Left lung (tissue), 10 donors: ENCODE results near the gene HMX1. TPM values are rescaled to one million over a fixed set of nuclear protein-coding genes. Genes with fewer than 3 reads are reported as not detected.
A peak's percentile ranks its signal among the peaks of the same experiment; 100 is the strongest.

ENCODE experiments used
- ATAC-seq: fragments of 200-7000 bp; cut with Tn5 transposase; one replicate; pipeline ENCODE4 v1.9.1; 2020; ENCODE audit warnings: moderate library complexity
- DNase-seq, 4 donors: peaks; one replicate each; pipeline ENCODE4 v3.0.0-alpha.2; 2013 to 2020
- H3K27ac ChIP-seq, 2 donors: fragments of 200-600 bp; sonication (generic) in 1 of 2; one replicate each; pipeline versions ENCODE4 v1.5.0 to v1.8.0; 2020 to 2021
- H3K27me3 ChIP-seq, 2 donors: fragments of 200-600 bp; sonication (generic) in 1 of 2; one replicate each; pipeline versions ENCODE4 v1.5.0 to v1.8.0; 2020 to 2021
- H3K36me3 ChIP-seq, 2 donors: fragments of 200-600 bp; sonication (generic) in 1 of 2; one replicate each; pipeline versions ENCODE4 v1.5.0 to v1.8.0; 2020 to 2021
- H3K4me1 ChIP-seq, 2 donors: fragments of 200-600 bp; one replicate each; pipeline ENCODE4 v1.8.0; 2021
- H3K4me3 ChIP-seq, 2 donors: fragments of 200-600 bp; sonication (generic) in 1 of 2; one replicate each; pipeline versions ENCODE4 v1.5.0 to v1.8.0; 2020 to 2021; ENCODE audit warnings: mild to moderate bottlenecking in 1 of 2
- H3K9me3 ChIP-seq, 2 donors: fragments of 200-600 bp; sonication (generic) in 1 of 2; one replicate each; pipeline versions ENCODE4 v1.5.0 to v1.8.0; 2020 to 2021
- intact Hi-C, 2 donors: fragments of 100-400 bp; cut with DNase I; formaldehyde crosslinking; loops; one replicate each; pipeline versions ENCODE4 v1.11.2 to v1.14.2; 2022
- polyA plus RNA-seq, 6 donors: library from polyadenylated mRNA; unstranded; fragments of 120-200 nt; gene quantifications; one replicate each; pipeline ENCODE4 v1.2.1, GENCODE V29; 2013; ENCODE audit not compliant: insufficient read length in 6 of 6
- total RNA-seq, 2 donors: library from RNA; stranded (reverse); fragmentation: NEBNext Ultra II Directional; extraction: Animal tissue kit (Norgen Biotek cat#: 25700); gene quantifications; one replicate each; pipeline ENCODE4 v1.2.1, GENCODE V29; 2021
- TF ChIP-seq, protein P1 (sequence below), 2 donors: fragments of 200-600 bp; sonication (generic) in 1 of 2; IDR thresholded peaks; one replicate each; pipeline versions ENCODE4 v1.5.0 to v1.8.0; 2021; ENCODE audit warnings: antibody characterized with exemption in 2 of 2
- donor health status: DM: no; HTN: yes; CAD: no.
- donor health status: DM: no; HTN: no; CAD: no.

The HMX1 gene
- total and polyA plus RNA-seq, 8 donors = not detected

DNA sequence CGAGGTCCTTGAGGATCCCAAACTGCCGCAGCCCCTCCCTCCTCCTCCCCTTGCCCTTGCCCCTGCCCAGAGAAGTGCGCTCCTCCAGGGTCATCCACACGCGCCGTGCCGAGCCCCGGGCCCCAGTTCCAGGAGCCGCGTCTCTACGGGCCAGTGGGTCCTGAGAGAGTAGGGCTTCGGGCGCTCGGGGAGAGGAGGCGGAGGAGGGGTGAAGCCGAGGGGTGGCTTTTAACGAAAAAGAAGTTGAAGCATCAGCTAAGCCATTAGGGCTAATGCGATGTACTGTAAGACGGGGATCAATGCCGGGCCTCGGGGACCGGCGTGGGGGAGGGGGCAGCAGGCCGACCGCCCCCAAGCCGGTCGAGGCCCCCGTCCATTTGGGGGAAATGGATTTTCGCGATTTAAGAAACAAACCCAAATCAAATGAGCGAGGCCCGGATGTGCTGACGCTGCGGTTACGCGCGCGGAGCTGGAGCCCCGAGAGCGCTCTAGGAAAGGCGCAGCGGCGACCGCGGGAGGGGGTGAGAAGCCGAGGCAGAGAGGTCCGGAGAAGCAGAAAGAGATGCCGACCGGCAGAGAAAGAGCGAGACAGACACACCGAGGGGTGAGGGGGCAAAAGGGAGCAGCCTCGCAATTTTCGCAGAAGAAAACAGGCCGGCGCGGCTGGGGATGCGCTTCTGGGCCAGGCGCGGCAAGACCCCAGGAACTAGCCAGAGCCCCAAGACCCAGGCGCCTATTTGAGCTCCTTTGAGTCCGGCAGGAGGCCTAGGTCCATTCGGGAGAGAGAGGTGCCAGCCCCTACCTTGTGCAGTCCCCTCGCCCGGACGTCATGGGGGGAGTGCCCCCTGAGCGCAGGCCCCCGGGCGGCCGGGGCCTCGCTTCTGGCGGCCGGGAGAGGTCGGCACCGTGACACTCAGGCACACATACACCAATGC lies 13.6 kb downstream of the HMX1 start:
- peaks cover 0 to 25% of the 10 kb centered on the region in 2 donors for H3K4me1 ChIP-seq
- ATAC-seq (no peak), DNase-seq (peak in 1 of 4 donors; percentile 72)
- TF ChIP-seq, protein P1, sequence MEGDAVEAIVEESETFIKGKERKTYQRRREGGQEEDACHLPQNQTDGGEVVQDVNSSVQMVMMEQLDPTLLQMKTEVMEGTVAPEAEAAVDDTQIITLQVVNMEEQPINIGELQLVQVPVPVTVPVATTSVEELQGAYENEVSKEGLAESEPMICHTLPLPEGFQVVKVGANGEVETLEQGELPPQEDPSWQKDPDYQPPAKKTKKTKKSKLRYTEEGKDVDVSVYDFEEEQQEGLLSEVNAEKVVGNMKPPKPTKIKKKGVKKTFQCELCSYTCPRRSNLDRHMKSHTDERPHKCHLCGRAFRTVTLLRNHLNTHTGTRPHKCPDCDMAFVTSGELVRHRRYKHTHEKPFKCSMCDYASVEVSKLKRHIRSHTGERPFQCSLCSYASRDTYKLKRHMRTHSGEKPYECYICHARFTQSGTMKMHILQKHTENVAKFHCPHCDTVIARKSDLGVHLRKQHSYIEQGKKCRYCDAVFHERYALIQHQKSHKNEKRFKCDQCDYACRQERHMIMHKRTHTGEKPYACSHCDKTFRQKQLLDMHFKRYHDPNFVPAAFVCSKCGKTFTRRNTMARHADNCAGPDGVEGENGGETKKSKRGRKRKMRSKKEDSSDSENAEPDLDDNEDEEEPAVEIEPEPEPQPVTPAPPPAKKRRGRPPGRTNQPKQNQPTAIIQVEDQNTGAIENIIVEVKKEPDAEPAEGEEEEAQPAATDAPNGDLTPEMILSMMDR (IDR thresholded peaks at IDR 0.05) = no peak
- no peaks in the 10 kb centered on the region for H3K36me3 ChIP-seq
- H3K27me3 ChIP-seq = peaks cover 94 to 100% of the 10 kb centered on the region in 2 donors
- H3K27ac ChIP-seq = no peak overlapping the region
- H3K9me3 ChIP-seq = no peaks in the 10 kb centered on the region
- intact Hi-C loops = no loop called here
- H3K4me3 ChIP-seq = peak overlapping the region in 1 of 2 donors; percentile 26

DNA sequence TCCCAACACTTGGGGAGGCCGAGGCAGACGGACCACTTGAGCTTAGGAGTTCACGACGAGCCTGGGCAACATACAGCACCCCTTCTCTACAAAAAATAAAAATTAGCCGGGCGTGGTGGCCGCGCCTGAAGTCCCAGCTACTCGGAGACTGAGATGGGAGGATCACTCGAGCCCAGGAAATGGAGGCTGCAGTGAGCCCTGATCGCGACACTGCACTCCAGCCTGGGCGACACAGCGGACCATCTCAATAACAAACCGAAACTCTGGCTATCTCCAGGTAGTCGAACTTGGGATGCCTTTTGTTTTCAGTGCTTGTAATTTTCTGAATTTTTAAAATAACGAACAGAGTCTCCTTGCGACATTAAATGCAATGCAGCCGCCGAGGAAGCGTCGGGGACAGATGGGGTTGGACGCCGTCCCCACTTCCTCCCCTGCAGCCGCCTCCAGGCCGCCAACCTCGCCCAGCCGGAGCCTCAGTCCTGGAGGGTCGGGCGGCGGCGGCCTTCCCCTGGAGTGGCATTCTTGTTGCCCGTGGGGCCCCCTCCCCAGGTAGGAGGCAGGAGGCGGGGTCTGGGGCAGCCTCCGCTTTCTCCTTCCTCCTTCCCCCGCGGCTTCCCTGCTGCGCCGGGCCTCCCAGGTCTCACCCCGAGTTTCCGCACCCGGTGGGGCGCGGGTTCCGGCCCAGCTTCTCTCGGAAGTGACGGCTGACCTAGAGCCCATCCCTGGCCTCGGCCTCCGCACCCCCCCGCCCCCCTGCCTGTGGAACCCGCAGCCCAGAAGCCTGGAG lies 14.6 kb downstream of the HMX1 start:
- H3K9me3 ChIP-seq = peaks cover 0 to 5% of the 10 kb centered on the region in 2 donors
- DNase-seq (peak in 1 of 4 donors; percentile 77), ATAC-seq (no peak)
- H3K4me1 ChIP-seq = peaks cover 0 to 25% of the 10 kb centered on the region in 2 donors
- H3K4me3 ChIP-seq = peak overlapping the region in 1 of 2 donors; percentile 26
- no peaks in the 10 kb centered on the region for H3K36me3 ChIP-seq
- H3K27me3 ChIP-seq = peaks cover 84 to 100% of the 10 kb centered on the region in 2 donors
- intact Hi-C loops = no loop called here
- H3K27ac ChIP-seq = no peak overlapping the region
- TF ChIP-seq, protein P1 (IDR thresholded peaks at IDR 0.05) = no peak

DNA sequence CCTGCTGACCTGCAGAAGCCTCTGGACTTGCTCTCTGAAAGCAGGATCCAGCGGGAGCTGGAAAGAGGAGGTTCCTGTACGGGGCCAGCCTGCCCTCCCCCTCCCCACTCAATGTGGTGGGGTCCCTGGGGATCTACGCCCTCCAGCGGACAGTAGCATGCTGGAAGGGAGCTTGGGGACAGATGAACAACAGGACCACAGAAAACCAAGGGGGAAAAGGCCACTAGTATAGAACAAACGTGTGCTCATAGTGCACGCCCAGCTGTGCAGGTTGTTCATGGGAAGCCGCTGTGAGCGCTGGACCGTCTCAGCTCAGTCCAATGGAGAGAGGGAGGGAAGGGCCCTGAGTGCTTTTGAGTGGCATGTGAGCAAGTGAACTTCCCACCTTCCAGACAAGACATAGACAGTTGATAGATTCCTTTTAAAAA lies 15.8 kb downstream of the HMX1 start:
- Histone ChIP-seq H3K27me3 (peaks cover 72 to 100% of the 10 kb centered on the region in 2 donors), H3K27ac (no peak overlapping the region), H3K36me3 (no peaks in the 10 kb centered on the region), H3K4me3 (no peak overlapping the region), H3K9me3 (peaks cover 0 to 5% of the 10 kb centered on the region in 2 donors), H3K4me1 (peaks cover 0 to 18% of the 10 kb centered on the region in 2 donors)
- TF ChIP-seq, protein P1 (IDR thresholded peaks at IDR 0.05) = no peak
- intact Hi-C loops = no loop called here
- ATAC-seq (no peak), DNase-seq (no peak)

DNA sequence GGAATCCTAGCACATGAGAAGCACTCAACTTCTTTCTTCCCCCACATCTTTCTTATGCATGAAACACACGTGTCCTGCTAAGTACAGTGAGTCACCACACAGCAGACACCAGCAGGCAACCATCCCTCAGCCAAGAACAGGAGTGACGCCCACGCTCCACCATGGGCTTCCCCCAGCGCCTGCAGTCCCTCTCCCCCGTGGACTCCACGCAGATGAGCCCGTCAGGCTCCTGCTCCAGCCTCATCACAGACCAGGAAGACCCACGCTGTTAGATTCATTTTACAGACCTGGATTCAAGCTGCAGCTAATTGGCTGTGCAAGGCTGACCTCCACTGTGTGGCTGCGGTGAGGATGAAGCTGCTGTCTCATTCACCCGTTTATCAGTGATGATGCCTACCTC lies 16.7 kb downstream of the HMX1 start:
- ATAC-seq = peak; percentile 36

More for the DNA sequence above, 16.7 kb downstream of the HMX1 start:
- intact Hi-C loops = no loop called here
- Histone ChIP-seq H3K27ac (no peak overlapping the region), H3K36me3 (no peaks in the 10 kb centered on the region), H3K4me3 (no peak overlapping the region), H3K27me3 (peaks cover 63 to 100% of the 10 kb centered on the region in 2 donors), H3K9me3 (peaks cover 0 to 5% of the 10 kb centered on the region in 2 donors), H3K4me1 (peaks cover 0 to 16% of the 10 kb centered on the region in 2 donors)
- peak in 1 of 4 donors; percentile 62 for DNase-seq
- TF ChIP-seq, protein P1 (IDR thresholded peaks at IDR 0.05) = no peak
